Activated B cell treated with CpG ODN at 0.5 μM for 24 hours (primary cell): ENCODE data around the gene ZC3H12D. TPM values are rescaled to one million over a fixed set of nuclear protein-coding genes. Genes with fewer than 3 reads are reported as not detected.
"Not testable (repeated sequence)": the region's sequence is repeated elsewhere in the genome, so short reads cannot be mapped to it uniquely, and the experiment has no call there.

Experiments
- ATAC-seq: fragments of 200-7000 bp; cut with Tn5 transposase; one replicate; pipeline ENCODE4 v1.10.0; 2021; ENCODE audit warnings: low read depth, mild to moderate bottlenecking, moderate library complexity
- CTCF ChIA-PET: fragments of 350-600 bp; sonication (Branson Sonifier 250); formaldehyde crosslinking; loops from one replicate; lab custom pipeline; 2021; ENCODE audit warnings: antibody characterized with exemption; lab: Charles Lee
- POLR2A ChIA-PET: fragments of 350-600 bp; sonication (Branson Sonifier 250); formaldehyde crosslinking; loops from one replicate; lab custom pipeline; 2021; ENCODE audit warnings: antibody characterized with exemption; lab: Charles Lee
- DNase-seq: peaks from one replicate; pipeline ENCODE4 v3.0.0; 2022
- H3K27ac Mint-ChIP-seq: one replicate; pipeline ENCODE4 v1.8.0; 2020; ENCODE audit warnings: mixed read lengths
- H3K27me3 Mint-ChIP-seq: one replicate; pipeline ENCODE4 v1.8.0; 2021; ENCODE audit warnings: mixed read lengths
- H3K36me3 Mint-ChIP-seq: one replicate; pipeline ENCODE4 v1.8.0; 2021; ENCODE audit warnings: low read depth, mixed read lengths
- H3K4me1 Mint-ChIP-seq: one replicate; pipeline ENCODE4 v1.8.0; 2021; ENCODE audit warnings: mixed read lengths
- H3K4me3 Mint-ChIP-seq: one replicate; pipeline ENCODE4 v1.8.0; 2020; ENCODE audit warnings: mild to moderate bottlenecking, mixed read lengths
- H3K9me3 Mint-ChIP-seq: one replicate; pipeline ENCODE4 v1.8.0; 2020; ENCODE audit warnings: mixed read lengths
- intact Hi-C: fragments of 100-400 bp; cut with micrococcal nuclease; formaldehyde crosslinking; loops from one replicate; pipeline ENCODE4 v1.15.1; 2024
- total RNA-seq: library from RNA; stranded (reverse); gene quantifications from 2 replicates; pipeline ENCODE4 v1.2.3, GENCODE V29; 2022
- TF ChIP-seq, protein P1 (sequence below): fragments of 200-600 bp; IDR thresholded peaks from one replicate; pipeline ENCODE4 v1.8.0; 2022; ENCODE audit warnings: antibody characterized with exemption, mild to moderate bottlenecking

The ZC3H12D gene
- total RNA-seq, 1 donor from 2014 or later, result 225 TPM

DNA sequence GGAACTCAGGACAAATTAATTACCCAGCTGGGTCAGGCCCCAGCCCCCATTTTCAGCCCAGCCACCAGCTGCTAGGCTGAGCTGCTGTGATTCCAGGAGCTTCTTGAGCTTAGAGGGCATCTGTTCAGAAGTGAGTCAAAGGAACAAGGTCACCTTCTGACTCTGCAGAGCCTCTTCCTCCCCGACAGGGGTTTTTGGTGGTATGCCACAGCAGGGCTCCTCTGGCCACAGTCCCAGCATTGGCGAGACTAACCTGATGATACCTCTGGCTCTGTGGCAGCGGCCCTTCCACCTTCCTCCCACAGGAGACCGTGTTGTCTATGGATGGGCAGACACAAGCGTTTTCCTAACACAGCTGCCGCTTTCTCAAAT, 39.7 kb downstream of the ZC3H12D start:
- Mint-ChIP-seq H3K27me3 (no peaks in the 10 kb centered on the region), H3K9me3 (no peaks in the 10 kb centered on the region), H3K4me3 (no peak overlapping the region), H3K27ac (peak overlapping the region; percentile 53), H3K36me3 (peaks cover 31% of the 10 kb centered on the region), H3K4me1 (peaks cover 13% of the 10 kb centered on the region)
- ChIA-PET POLR2A (interaction anchor here (0.8 kb wide), 2 partner anchors 8 to 10 kb away, joined by 3 to 4 read pairs; no protein-coding TSS in a partner anchor), CTCF (no interaction called here)
- DNase-seq, result no peak
- peak; percentile 51 for ATAC-seq
- TF ChIP-seq, protein P1, sequence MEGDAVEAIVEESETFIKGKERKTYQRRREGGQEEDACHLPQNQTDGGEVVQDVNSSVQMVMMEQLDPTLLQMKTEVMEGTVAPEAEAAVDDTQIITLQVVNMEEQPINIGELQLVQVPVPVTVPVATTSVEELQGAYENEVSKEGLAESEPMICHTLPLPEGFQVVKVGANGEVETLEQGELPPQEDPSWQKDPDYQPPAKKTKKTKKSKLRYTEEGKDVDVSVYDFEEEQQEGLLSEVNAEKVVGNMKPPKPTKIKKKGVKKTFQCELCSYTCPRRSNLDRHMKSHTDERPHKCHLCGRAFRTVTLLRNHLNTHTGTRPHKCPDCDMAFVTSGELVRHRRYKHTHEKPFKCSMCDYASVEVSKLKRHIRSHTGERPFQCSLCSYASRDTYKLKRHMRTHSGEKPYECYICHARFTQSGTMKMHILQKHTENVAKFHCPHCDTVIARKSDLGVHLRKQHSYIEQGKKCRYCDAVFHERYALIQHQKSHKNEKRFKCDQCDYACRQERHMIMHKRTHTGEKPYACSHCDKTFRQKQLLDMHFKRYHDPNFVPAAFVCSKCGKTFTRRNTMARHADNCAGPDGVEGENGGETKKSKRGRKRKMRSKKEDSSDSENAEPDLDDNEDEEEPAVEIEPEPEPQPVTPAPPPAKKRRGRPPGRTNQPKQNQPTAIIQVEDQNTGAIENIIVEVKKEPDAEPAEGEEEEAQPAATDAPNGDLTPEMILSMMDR, result no peak
- intact Hi-C loops, result no loop called here

DNA sequence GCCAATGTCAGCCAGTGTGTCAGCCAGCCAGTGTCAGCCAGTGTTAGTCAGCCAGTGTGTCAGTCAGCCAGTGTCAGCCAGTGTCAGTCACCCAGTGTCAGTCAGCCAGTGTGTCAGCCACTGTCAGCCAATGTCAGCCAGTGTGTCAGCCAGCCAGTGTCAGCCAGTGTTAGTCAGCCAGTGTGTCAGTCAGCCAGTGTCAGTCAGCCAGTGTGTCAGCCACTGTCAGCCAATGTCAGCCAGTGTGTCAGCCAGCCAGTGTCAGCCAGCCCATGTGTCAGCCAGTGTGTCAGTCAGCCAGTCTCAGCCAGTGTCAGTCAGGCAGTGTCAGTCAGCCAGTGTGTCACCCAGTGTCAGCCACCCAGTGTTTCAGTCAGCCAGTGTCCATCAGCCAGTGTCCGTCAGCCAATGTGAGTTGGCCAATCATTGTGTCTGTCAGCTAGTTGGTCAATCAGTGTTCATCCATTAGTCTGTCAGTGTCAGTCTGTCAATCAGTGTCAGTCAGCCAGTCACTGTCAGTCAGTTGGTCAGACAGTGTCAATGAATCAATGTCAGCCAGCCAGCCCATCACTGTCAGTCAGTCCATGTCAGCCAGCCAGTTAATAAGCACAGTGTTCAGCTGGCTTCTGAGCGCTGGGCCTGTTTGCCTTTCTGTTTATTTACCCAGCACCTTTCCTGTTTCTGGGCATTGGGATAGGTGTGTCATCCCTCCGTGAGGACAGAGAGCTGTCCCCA, 40.3 kb downstream of the ZC3H12D start:
- intact Hi-C loops, DNase-seq, H3K27me3 Mint-ChIP-seq, H3K9me3 Mint-ChIP-seq, H3K4me3 Mint-ChIP-seq: not testable (repeated sequence)
- H3K27ac Mint-ChIP-seq, result peak overlapping the region; percentile 53
- ATAC-seq, result peak; percentile 16
- CTCF ChIA-PET, result interaction anchor here (0.6 kb wide), 1 partner anchor 73 kb away, joined by 3 read pairs; no protein-coding TSS in a partner anchor
- peaks cover 26% of the 10 kb centered on the region for H3K36me3 Mint-ChIP-seq
- POLR2A ChIA-PET, result interaction anchor here (0.8 kb wide), 2 partner anchors 9 to 11 kb away, joined by 3 to 4 read pairs; no protein-coding TSS in a partner anchor
- H3K4me1 Mint-ChIP-seq, result peaks cover 13% of the 10 kb centered on the region

DNA sequence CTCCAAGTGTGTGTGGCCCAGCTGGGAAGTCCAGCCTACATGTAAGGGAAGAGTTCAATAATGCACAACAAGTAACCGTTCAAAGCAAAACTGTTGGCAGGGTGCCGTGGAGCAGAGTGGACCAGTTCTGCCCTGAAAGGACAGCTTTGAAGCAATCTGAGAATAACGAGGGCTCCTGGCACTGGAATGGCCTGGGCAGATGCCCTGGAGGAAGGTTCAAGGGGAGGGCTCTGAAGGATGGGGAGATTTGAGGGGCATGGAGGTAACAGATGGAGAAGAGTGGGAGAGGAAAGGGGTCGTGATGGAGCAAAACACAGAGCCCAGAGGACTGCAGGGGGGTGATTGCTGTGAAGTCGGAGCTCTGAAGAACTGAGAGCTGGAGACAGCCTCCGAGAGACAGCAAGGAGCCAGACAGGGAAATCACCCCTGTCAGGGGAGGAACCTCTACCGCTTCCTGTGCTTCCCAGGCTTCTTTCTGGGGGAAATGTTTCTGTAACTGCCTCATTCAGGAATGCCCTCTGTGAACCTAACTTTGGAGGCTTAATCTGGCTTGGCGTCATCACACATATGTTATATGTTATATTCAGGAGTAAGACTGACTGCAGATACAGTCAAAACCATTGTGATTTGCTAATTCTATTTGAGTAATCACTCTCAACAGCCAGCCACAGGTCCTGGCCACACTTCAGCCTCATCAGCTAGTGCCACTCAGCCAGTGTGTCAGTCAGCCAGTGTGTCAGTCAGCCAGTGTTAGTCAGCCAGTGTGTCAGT, 41.2 kb downstream of the ZC3H12D start:
- Mint-ChIP-seq H3K27ac (no peak overlapping the region), H3K36me3 (peaks cover 18% of the 10 kb centered on the region), H3K4me3 (no peak overlapping the region), H3K9me3 (no peaks in the 10 kb centered on the region), H3K27me3 (no peaks in the 10 kb centered on the region), H3K4me1 (peaks cover 22% of the 10 kb centered on the region)
- ATAC-seq, result no peak
- intact Hi-C loops, result no loop called here
- ChIA-PET CTCF (no interaction called here), POLR2A (no interaction called here)
- no peak for DNase-seq
- TF ChIP-seq, protein P1, result no peak

DNA sequence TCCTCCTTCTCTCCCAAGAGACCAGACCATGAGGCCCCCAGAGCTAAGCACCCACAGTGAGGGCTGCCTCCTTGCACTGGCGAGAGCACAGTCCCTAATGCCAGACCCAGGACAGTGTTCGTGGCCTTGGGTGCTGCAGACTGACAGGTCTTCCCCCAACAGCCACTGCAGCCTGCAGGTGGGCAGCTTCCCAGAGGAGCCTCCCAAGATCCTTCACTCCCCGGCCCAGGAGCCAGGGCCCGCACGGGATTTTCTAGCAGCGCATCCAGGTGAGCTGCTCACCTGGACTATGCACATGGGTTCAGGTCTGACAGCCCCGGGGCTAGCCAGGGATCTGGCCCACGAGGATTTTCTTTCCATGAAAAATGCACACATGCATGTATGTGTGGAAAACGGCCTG, 43.1 kb downstream of the ZC3H12D start:
- no peak overlapping the region for H3K4me3 Mint-ChIP-seq
- peaks cover 27% of the 10 kb centered on the region for H3K4me1 Mint-ChIP-seq
- no peaks in the 10 kb centered on the region for H3K9me3 Mint-ChIP-seq
- TF ChIP-seq, protein P1, result no peak
- no peaks in the 10 kb centered on the region for H3K27me3 Mint-ChIP-seq
- POLR2A ChIA-PET, result interaction anchor here (1.6 kb wide), 1 partner anchor 32 kb away, joined by 3 read pairs; no protein-coding TSS in a partner anchor
- CTCF ChIA-PET, result interaction anchor here (1.6 kb wide), 1 partner anchor 10 kb away, joined by 5 read pairs; no protein-coding TSS in a partner anchor
- no peak overlapping the region for H3K27ac Mint-ChIP-seq
- peaks cover 7% of the 10 kb centered on the region for H3K36me3 Mint-ChIP-seq
- ATAC-seq, result no peak
- DNase-seq, result no peak
- intact Hi-C loops, result no loop called here

DNA sequence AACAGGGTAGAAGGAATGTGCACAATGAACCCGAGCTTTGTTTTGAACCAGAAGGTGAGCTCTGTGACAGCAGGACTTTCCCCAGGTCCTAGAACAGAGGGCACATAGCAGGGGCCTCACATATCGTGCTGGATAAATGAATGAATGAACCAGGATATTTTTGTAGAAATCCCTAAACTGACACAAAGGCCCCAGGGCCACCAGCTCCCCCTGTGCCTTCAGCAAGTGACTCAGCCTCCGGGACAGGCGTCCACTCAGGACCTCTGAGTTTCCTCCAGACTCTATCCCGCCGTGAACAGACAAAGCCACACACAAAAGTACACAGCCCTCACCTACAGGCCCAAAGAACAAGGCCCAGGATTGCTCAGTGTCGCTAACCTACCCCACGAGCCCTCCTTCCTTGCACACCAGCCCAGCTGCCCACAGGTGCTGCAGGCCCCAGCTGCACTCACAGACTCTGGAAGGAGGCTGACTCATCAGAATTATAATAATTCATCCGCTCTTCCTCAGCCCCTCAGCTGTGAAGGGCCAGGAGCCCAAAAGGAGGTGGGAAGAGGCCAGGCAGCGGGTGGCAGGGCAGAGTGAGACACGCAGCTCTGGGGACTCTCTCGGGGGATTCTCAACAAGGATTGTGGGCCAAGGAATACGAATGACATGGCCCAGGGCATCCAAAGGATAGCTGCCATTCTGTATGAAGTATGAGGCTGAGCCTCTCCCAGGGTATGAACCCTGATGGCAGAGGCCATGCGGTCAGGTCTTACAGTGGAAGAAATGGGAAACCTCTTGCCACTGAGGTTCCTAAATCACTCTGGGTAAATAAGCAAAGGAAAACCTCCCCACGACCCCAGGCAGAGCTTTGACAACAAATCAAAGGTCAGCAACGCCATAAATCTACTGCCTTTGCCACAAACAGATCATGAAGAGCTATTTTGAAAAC, 43.8 kb downstream of the ZC3H12D start:
- ChIA-PET CTCF (interaction anchor here (0.7 to 2.1 kb wide), 3 partner anchors 9 to 76 kb away, joined by 3 to 5 read pairs (median 5); no protein-coding TSS in a partner anchor), POLR2A (interaction anchor here (0.7 to 1.6 kb wide), 4 partner anchors 32 to 169 kb away, joined by 3 to 9 read pairs (median 4); partner anchors contain the start of gene ZC3H12D)
- no peak for ATAC-seq
- Mint-ChIP-seq H3K4me3 (no peak overlapping the region), H3K27ac (no peak overlapping the region), H3K4me1 (peaks cover 27% of the 10 kb centered on the region), H3K9me3 (no peaks in the 10 kb centered on the region), H3K27me3 (no peaks in the 10 kb centered on the region), H3K36me3 (no peaks in the 10 kb centered on the region)
- DNase-seq, result no peak
- intact Hi-C loops, result no loop called here
- TF ChIP-seq, protein P1, result no peak
